IPS-20b (cell line): ENCODE measurements around the gene PANX2.

Source experiments
- H3K27ac ChIP-seq: one replicate; pipeline ENCODE4 v1.5.1; 2013; ENCODE audit warnings: low read length
- H3K27me3 ChIP-seq: 2 replicates; pipeline ENCODE4 v1.6.1; 2013; ENCODE audit warnings: mild to moderate bottlenecking, low read length, inconsistent platforms; ENCODE audit not compliant: insufficient read depth
- H3K36me3 ChIP-seq: 2 replicates; pipeline ENCODE4 v1.6.1; 2013; ENCODE audit warnings: low read depth, mild to moderate bottlenecking, inconsistent platforms, low read length, moderate library complexity; ENCODE audit not compliant: insufficient read depth
- H3K4me1 ChIP-seq: 2 replicates; pipeline ENCODE4 v1.6.1; 2013; ENCODE audit warnings: mild to moderate bottlenecking, control low read depth, inconsistent platforms, low read length, moderate library complexity; ENCODE audit not compliant: insufficient read depth
- H3K4me3 ChIP-seq: 2 replicates; pipeline ENCODE4 v1.5.1; 2013; ENCODE audit warnings: mild to moderate bottlenecking, low read length, inconsistent platforms
- H3K9ac ChIP-seq: 2 replicates; pipeline ENCODE4 v1.6.1; 2013; ENCODE audit warnings: low read depth, mild to moderate bottlenecking, inconsistent platforms, low read length, moderate library complexity
- H3K9me3 ChIP-seq: 2 replicates; pipeline ENCODE4 v1.6.1; 2013; ENCODE audit warnings: mild to moderate bottlenecking, low read depth, low read length, inconsistent platforms; ENCODE audit not compliant: insufficient read depth

Gene PANX2

GRCh38 chr22:50183141-50183971, 12.8 kb downstream of the PANX2 start:
- no peak overlapping the region for H3K27ac ChIP-seq
- H3K27me3 ChIP-seq: no peaks in the 10 kb centered on the region
- H3K4me1 ChIP-seq: 0 out of 2 replicates have a peak, but pooled peaks cover 3% of the 10 kb centered on the region
- no peak overlapping the region for H3K4me3 ChIP-seq
- H3K9me3 ChIP-seq: no peaks in the 10 kb centered on the region
- H3K9ac ChIP-seq: no peak overlapping the region
- H3K36me3 ChIP-seq: no peaks in the 10 kb centered on the region

- no peak overlapping the region for H3K27ac ChIP-seq
- H3K4me3 ChIP-seq: no peak overlapping the region
- no peaks in the 10 kb centered on the region for H3K27me3 ChIP-seq
- H3K9ac ChIP-seq: no peak overlapping the region
- no peaks in the 10 kb centered on the region for H3K36me3 ChIP-seq
- no peaks in the 10 kb centered on the region for H3K9me3 ChIP-seq
- H3K4me1 ChIP-seq: 0 out of 2 replicates have a peak, but pooled peaks cover 3% of the 10 kb centered on the region
Observed at GRCh38 chr22:50184004-50184901, 13.7 kb downstream of the PANX2 start.

- Histone ChIP-seq H3K36me3 (no peaks in the 10 kb centered on the region), H3K4me1 (0 out of 2 replicates have a peak, but pooled peaks cover 3% of the 10 kb centered on the region), H3K27ac (no peak overlapping the region), H3K4me3 (peak overlapping the region; percentile 58; the same call in 1 of the 2 replicates), H3K9ac (no peak overlapping the region), H3K27me3 (no peaks in the 10 kb centered on the region), H3K9me3 (no peaks in the 10 kb centered on the region)
Observed at GRCh38 chr22:50184902-50185374, 14.4 kb downstream of the PANX2 start.

- H3K27ac ChIP-seq: no peak within 1 kb of the TSS
- H3K9ac ChIP-seq: peak within 1 kb of the TSS; percentile 64; the same call in 1 of the 2 replicates
- H3K4me3 ChIP-seq: peak within 1 kb of the TSS; percentile 80
Observed at GRCh38 chr22:50185375-50186087, 15.0 kb downstream of the PANX2 start, which contains the start of gene TRABD. Gene TRABD (plus strand): TSS chr22:50185913. CDS start chr22:50193061, 7,148 bp downstream.

GRCh38 chr22:50186181-50186714, 15.7 kb downstream of the PANX2 start:
- Histone ChIP-seq H3K4me3 (peak overlapping the region; percentile 80), H3K9me3 (no peaks in the 10 kb centered on the region), H3K27ac (no peak overlapping the region), H3K9ac (peak overlapping the region; percentile 64; the same call in 1 of the 2 replicates), H3K4me1 (0 out of 2 replicates have a peak, but pooled peaks cover 3% of the 10 kb centered on the region), H3K36me3 (no peaks in the 10 kb centered on the region), H3K27me3 (no peaks in the 10 kb centered on the region)

More at GRCh38 chr22:50185375-50186087, 15.0 kb downstream of the PANX2 start, which contains the start of gene TRABD:
- H3K4me1 ChIP-seq: 0 out of 2 replicates have a peak, but pooled peaks cover 3% of the 10 kb centered on the region
- no peaks in the 10 kb centered on the region for H3K27me3 ChIP-seq
- H3K9me3 ChIP-seq: no peaks in the 10 kb centered on the region
- no peaks in the 10 kb centered on the region for H3K36me3 ChIP-seq

- no peak overlapping the region for H3K27ac ChIP-seq
- peak overlapping the region; percentile 80 for H3K4me3 ChIP-seq
- H3K9me3 ChIP-seq: no peaks in the 10 kb centered on the region
- H3K27me3 ChIP-seq: no peaks in the 10 kb centered on the region
- H3K4me1 ChIP-seq: 0 out of 2 replicates have a peak, but pooled peaks cover 3% of the 10 kb centered on the region
- H3K36me3 ChIP-seq: no peaks in the 10 kb centered on the region
- H3K9ac ChIP-seq: peak overlapping the region; percentile 64; the same call in 1 of the 2 replicates
Observed at GRCh38 chr22:50186761-50187523, 16.4 kb downstream of the PANX2 start.

- Histone ChIP-seq H3K27me3 (no peaks in the 10 kb centered on the region), H3K9ac (no peak overlapping the region), H3K36me3 (no peaks in the 10 kb centered on the region), H3K27ac (no peak overlapping the region), H3K4me1 (0 out of 2 replicates have a peak, but pooled peaks cover 3% of the 10 kb centered on the region), H3K9me3 (no peaks in the 10 kb centered on the region), H3K4me3 (no peak overlapping the region)
Observed at GRCh38 chr22:50188356-50188755, 17.8 kb downstream of the PANX2 start.

- Histone ChIP-seq H3K27ac (no peak overlapping the region), H3K4me3 (no peak overlapping the region), H3K27me3 (no peaks in the 10 kb centered on the region), H3K9ac (no peak overlapping the region), H3K9me3 (no peaks in the 10 kb centered on the region), H3K4me1 (0 out of 2 replicates have a peak, but pooled peaks cover 3% of the 10 kb centered on the region), H3K36me3 (peaks cover 4% of the 10 kb centered on the region)
Observed at GRCh38 chr22:50189184-50189848, 18.8 kb downstream of the PANX2 start.

- Histone ChIP-seq H3K9ac (no peak overlapping the region), H3K27me3 (no peaks in the 10 kb centered on the region), H3K27ac (no peak overlapping the region), H3K4me1 (0 out of 2 replicates have a peak, but pooled peaks cover 3% of the 10 kb centered on the region), H3K36me3 (peaks cover 9% of the 10 kb centered on the region), H3K4me3 (no peak overlapping the region), H3K9me3 (no peaks in the 10 kb centered on the region)
Observed at GRCh38 chr22:50189849-50190181, 19.3 kb downstream of the PANX2 start.
